Esophagus squamous epithelium (tissue), 5 donors: Measurements from ENCODE around the gene CCDC159. TPM values are rescaled to one million over a fixed set of nuclear protein-coding genes. Genes with fewer than 3 reads are reported as not detected.
A peak's percentile ranks its signal among the peaks of the same experiment; 100 is the strongest.

Experiments used
- DNase-seq: peaks from one replicate; lab custom pipeline; 2025; lab: John Stamatoyannopoulos, UW
- H3K27ac ChIP-seq, 4 donors: fragments of 200-600 bp; sonication (generic); one replicate each; pipeline ENCODE4 v1.5.1; 2016 to 2019; ENCODE audit warnings: mild to moderate bottlenecking in 1 of 4
- H3K27me3 ChIP-seq, 4 donors: fragments of 200-600 bp; sonication (generic); 1 replicate in 3 of 4; 2 replicates in 1 of 4; pipeline versions ENCODE4 v1.5.1 to v1.6.0; 2017 to 2021; ENCODE audit warnings: antibody characterized with exemption in 1 of 4
- H3K36me3 ChIP-seq, 3 donors: fragments of 200-600 bp; sonication (generic); one replicate each; pipeline ENCODE4 v1.5.1; 2016 to 2019
- H3K4me1 ChIP-seq, 3 donors: fragments of 200-600 bp; sonication (generic); one replicate each; pipeline ENCODE4 v1.5.1; 2017 to 2019
- H3K4me3 ChIP-seq, 4 donors: fragments of 200-600 bp; sonication (generic); 1 replicate in 3 of 4; 2 replicates in 1 of 4; pipeline ENCODE4 v1.5.1; 2016 to 2019; ENCODE audit warnings: mild to moderate bottlenecking in 2 of 4, moderate library complexity in 1 of 4
- H3K9me3 ChIP-seq, 3 donors: fragments of 200-600 bp; sonication (generic); one replicate each; pipeline ENCODE4 v1.5.1; 2016 to 2019
- POLR2A ChIP-seq, 4 donors: fragments of 450-650 bp; IDR thresholded peaks; one replicate each; pipeline ENCODE4 v1.6.1; 2017; ENCODE audit warnings: antibody characterized with exemption in 4 of 4, mild to moderate bottlenecking in 4 of 4, moderate library complexity in 3 of 4
- WGBS, 2 donors: methylation state at CpG; one replicate each; pipeline ENCODE4 v1.1.5; 2018; 5-methylcytosine and 5-hydroxymethylcytosine counted together
- intact Hi-C: fragments of 100-400 bp; cut with DNase I; formaldehyde crosslinking; loops from one replicate; pipeline ENCODE4 v1.15.0; 2022
- total RNA-seq, 4 donors: library from RNA; depleted of rRNA; stranded (reverse); fragments of >200 nt; gene quantifications; one replicate each; pipeline ENCODE4 v1.1.0, GENCODE V29; 2016
- TF ChIP-seq, protein P1 (sequence below), 6 experiments: fragments of 450-650 bp in 4 of 6; fragments of 200-600 bp in 2 of 6; sonication (generic) in 2 of 6; IDR thresholded peaks; one replicate each; pipeline ENCODE4 v1.5.1; 2016 to 2019; ENCODE audit warnings: antibody characterized with exemption in 6 of 6, mild to moderate bottlenecking in 4 of 6, moderate library complexity in 4 of 6
- donor health status: DM: yes; HTN: yes; CAD: no.

Gene CCDC159
- total RNA-seq, 4 donors from 2014 or later = 5.7 to 17.7 (median 8.0) TPM

DNA sequence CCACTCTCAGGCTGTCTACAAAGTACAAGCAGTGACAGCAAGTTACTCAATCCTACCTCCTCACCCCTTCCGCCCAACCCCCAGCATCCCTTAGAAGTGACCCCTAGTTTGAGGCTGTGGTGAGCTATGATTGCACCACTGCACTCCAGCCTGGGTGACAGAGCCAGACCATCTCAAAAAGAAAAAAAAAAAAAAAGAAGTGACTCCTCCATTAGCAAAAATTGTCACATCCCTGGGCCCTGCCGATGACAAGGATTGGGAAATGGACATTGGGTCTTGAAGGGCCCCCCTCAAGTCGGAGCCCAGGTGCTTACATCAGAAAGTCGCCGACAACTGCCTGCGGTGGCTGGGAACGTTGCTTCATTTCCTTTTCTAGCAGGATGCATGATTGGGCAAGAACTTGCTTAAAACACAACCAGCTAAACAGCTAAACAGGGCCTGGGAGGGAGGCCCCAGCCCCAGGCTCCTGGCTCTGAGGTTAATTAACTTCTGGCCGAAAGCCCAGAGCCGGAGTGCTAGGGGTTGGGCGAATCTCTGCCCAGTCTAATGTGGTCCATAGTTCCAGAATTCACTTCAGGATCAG is 22.1 kb upstream of the CCDC159 start:
- DNase-seq = peak; percentile 25
- no peak for TF ChIP-seq POLR2A (IDR thresholded peaks at IDR 0.05)
- TF ChIP-seq, protein P1, sequence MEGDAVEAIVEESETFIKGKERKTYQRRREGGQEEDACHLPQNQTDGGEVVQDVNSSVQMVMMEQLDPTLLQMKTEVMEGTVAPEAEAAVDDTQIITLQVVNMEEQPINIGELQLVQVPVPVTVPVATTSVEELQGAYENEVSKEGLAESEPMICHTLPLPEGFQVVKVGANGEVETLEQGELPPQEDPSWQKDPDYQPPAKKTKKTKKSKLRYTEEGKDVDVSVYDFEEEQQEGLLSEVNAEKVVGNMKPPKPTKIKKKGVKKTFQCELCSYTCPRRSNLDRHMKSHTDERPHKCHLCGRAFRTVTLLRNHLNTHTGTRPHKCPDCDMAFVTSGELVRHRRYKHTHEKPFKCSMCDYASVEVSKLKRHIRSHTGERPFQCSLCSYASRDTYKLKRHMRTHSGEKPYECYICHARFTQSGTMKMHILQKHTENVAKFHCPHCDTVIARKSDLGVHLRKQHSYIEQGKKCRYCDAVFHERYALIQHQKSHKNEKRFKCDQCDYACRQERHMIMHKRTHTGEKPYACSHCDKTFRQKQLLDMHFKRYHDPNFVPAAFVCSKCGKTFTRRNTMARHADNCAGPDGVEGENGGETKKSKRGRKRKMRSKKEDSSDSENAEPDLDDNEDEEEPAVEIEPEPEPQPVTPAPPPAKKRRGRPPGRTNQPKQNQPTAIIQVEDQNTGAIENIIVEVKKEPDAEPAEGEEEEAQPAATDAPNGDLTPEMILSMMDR (IDR thresholded peaks at IDR 0.05) = no peak
- intact Hi-C loops = no loop called here
- H3K27me3 ChIP-seq = no peaks in the 10 kb centered on the region
- peak overlapping the region; percentile 78 to 89 (median 86) for H3K27ac ChIP-seq
- 1 to 2% methylated on average over 8 to 10 of the region's 10 CpGs for WGBS, 2 donors
- H3K36me3 ChIP-seq = peaks cover 6 to 44% (median 13%) of the 10 kb centered on the region in 3 donors
- peaks cover 26 to 52% (median 41%) of the 10 kb centered on the region in 3 donors for H3K4me1 ChIP-seq
- peak overlapping the region in 2 of 4 donors; percentile 15 to 33 for H3K4me3 ChIP-seq
- no peaks in the 10 kb centered on the region for H3K9me3 ChIP-seq

DNA sequence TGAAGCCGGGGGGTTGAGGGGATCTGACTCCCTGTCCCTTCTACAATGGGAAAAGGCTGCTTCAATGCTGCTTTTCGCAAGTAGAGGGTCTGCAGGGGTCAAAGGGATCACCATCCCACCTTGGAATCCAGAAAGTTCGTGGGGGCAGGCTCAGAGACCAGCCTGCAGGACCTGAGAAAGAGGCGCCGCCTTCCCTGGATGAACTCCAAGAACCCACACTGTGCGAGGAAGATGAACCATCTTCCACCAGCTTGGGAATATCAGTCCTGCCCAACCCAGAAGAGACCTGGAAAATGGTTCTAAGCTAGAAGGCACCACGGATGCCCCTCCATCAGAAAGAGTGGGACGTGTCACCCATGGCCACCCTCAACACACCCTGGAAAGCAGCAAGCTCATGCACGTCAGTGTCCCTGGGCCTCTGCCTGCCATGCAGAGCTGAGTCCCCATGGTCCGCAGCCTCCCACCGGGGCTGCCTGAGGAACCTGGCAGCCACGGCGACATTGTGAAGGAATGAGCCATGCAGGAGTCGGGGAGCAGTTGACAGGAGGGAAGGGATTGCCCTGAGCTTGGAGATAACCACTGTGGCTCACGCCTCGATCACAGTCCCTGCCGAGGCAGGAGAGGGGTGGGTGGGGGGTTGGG is 21.4 kb upstream of the CCDC159 start:
- Histone ChIP-seq H3K4me3 (peak overlapping the region in 1 of 4 donors; percentile 33), H3K4me1 (peaks cover 26 to 45% (median 41%) of the 10 kb centered on the region in 3 donors), H3K27ac (peak overlapping the region; percentile 78 to 89 (median 86)), H3K9me3 (no peaks in the 10 kb centered on the region), H3K36me3 (peaks cover 6 to 51% (median 13%) of the 10 kb centered on the region in 3 donors), H3K27me3 (no peaks in the 10 kb centered on the region)
- no peak for TF ChIP-seq POLR2A (IDR thresholded peaks at IDR 0.05)
- TF ChIP-seq, protein P1 (IDR thresholded peaks at IDR 0.05) = no peak
- 21 to 53% methylated on average over 4 to 12 of the region's 17 CpGs for WGBS, 2 donors
- intact Hi-C loops = no loop called here
- no peak for DNase-seq

DNA sequence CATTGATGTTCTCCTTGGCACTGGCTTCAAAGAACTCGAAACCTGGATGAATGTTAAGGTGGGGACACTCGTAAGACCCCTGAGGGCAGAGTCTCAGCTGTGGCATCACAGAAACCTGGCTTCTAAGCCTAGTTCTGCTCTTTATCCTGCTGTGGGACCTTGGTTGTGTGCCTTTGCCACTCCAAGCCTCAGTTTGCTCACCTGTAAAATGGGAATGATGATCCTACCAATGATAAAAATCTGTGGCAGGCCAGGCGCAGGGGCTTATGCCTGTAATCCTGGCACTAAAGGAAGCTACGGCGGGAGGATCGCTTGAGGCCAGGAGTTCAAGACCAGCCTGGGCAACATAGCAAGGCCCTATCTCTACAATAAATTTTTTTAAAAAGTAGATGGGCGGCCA is 20.8 kb upstream of the CCDC159 start:
- intact Hi-C loops = no loop called here
- Histone ChIP-seq H3K27me3 (no peaks in the 10 kb centered on the region), H3K27ac (peak overlapping the region in 2 of 4 donors; percentile 86 to 89), H3K36me3 (peaks cover 6 to 58% (median 13%) of the 10 kb centered on the region in 3 donors), H3K4me1 (peaks cover 26 to 44% (median 41%) of the 10 kb centered on the region in 3 donors), H3K9me3 (no peaks in the 10 kb centered on the region), H3K4me3 (no peak overlapping the region)
- no peak for DNase-seq
- 86 to 88% methylated on average over 3 to 5 of the region's 7 CpGs for WGBS, 2 donors
- TF ChIP-seq, protein P1 (IDR thresholded peaks at IDR 0.05) = no peak
- TF ChIP-seq POLR2A (IDR thresholded peaks at IDR 0.05) = no peak

DNA sequence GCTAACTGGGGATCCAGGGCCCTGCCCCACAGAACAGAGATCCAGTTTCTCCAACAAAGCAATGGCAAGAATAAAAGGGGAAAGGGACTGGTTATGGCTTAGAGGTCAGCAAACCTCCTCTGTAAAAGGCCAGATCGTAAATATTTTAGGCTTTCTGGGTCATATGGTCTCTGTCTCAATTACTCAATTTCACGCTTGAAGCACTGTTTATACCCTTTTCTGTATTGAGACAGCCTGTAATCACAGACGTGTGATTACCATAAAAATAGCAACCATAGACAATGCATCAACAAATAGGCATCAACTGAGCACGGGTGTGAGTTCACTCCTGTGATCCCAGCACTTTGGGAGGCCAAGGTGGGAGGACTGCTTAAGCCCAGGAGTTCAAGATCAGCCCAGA is 16.2 kb upstream of the CCDC159 start:
- H3K36me3 ChIP-seq = peaks cover 30 to 100% (median 47%) of the 10 kb centered on the region in 3 donors
- H3K27me3 ChIP-seq = no peaks in the 10 kb centered on the region
- TF ChIP-seq, protein P1 (IDR thresholded peaks at IDR 0.05) = no peak
- TF ChIP-seq POLR2A (IDR thresholded peaks at IDR 0.05) = no peak
- no peak overlapping the region for H3K27ac ChIP-seq
- H3K4me3 ChIP-seq = no peak overlapping the region
- WGBS, 2 donors = 62 to 68% methylated on average over 4 of the region's 4 CpGs
- intact Hi-C loops = no loop called here
- peaks cover 5 to 6% (median 6%) of the 10 kb centered on the region in 3 donors for H3K4me1 ChIP-seq
- DNase-seq = no peak
- H3K9me3 ChIP-seq = no peaks in the 10 kb centered on the region

DNA sequence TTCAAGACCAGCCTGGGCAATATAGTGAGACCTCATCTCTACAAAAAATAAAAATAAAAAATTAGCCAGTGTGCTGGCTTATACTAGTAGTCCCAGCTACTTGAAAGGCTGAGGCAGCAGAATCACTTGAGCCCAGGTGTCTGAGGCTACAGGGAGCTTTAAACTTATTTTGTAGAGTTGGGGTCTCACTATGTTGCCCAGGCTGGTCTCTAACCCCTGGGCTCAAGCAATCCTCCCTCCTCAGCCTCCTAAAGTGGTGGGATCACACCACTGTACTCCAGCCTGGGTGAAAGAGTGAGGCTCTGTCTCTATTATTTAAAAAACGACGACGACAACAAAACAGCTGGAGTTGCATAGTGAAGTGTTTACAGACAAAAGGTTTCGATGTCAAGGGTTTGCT is 14.8 kb upstream of the CCDC159 start:
- WGBS, 2 donors = 64 to 75% methylated on average over 4 of the region's 4 CpGs
- Histone ChIP-seq H3K27ac (peak overlapping the region in 1 of 4 donors; percentile 21), H3K36me3 (peaks cover 41 to 100% (median 61%) of the 10 kb centered on the region in 3 donors), H3K4me1 (no peaks in the 10 kb centered on the region), H3K27me3 (no peaks in the 10 kb centered on the region), H3K9me3 (no peaks in the 10 kb centered on the region), H3K4me3 (no peak overlapping the region)
- TF ChIP-seq POLR2A (IDR thresholded peaks at IDR 0.05) = no peak
- TF ChIP-seq, protein P1 (IDR thresholded peaks at IDR 0.05) = no peak
- no peak for DNase-seq
- intact Hi-C loops = no loop called here
